Measurements from ENCODE around the gene TOP2B.

Gene TOP2B

DNA sequence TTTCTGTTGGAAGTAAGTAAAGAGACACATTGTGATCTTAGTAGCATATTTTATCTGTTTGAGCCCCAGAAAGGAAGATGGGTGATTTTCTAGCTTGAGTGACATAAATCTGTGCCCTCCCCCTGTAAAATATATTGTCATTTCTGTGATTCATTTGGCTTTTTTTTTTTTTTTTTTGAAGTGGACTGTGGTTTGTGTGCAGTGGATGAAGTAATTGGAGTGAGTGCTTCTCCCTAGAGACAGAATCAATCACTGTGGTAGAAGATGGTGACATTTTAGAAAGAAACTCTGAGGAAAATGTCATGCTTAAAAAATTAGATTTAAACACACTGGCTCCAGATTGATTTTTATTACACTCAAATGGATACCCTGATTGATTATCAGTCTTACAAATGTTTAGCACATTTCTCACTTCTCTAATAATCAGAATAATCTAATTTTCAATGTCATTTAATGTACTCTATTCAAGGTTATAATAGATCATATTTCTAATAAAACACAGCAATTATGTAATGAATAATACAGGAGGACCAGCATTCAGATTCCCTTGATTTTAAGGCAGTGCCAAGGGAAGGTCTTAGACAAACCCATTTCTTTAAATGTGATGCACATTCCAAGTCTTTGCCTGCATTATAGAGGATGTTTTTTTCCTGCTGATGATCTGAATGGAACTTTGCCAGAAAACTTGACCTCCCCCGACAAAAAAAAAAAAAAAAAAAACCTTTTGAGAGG is 116.6 kb downstream of the TOP2B start:
- Mint-ChIP-seq H3K4me1 (no peaks in the 10 kb centered on the region), H3K27ac (no peak overlapping the region), H3K27me3 (peaks cover 11% of the 10 kb centered on the region), H3K4me3 (no peak overlapping the region), H3K36me3 (no peaks in the 10 kb centered on the region), H3K9me3 (no peaks in the 10 kb centered on the region)
- ATAC-seq = no peak
